DOHH2 (cell line): ENCODE data around the gene JPH2.

Experiments used
- H3F3A ChIP-seq: fragments of 200-600 bp; sonication (generic), shearing (Covaris generic); 2 replicates; pipeline ENCODE4 v1.6.0; 2016; ENCODE audit warnings: antibody characterized with exemption, mild to moderate bottlenecking; ENCODE audit not compliant: control insufficient read depth, insufficient read depth
- H3K27ac ChIP-seq: fragments of 200-600 bp; sonication (generic); 2 replicates; pipeline ENCODE4 v1.5.1; 2014; ENCODE audit warnings: low read depth, mild to moderate bottlenecking, low read length, moderate library complexity
- H3K27me3 ChIP-seq: fragments of 200-600 bp; sonication (generic); 2 replicates; pipeline ENCODE4 v1.6.1; 2014; ENCODE audit warnings: mild to moderate bottlenecking, low read length, mixed read lengths; ENCODE audit not compliant: control insufficient read depth
- H3K36me3 ChIP-seq: fragments of 200-600 bp; sonication (generic); 2 replicates; pipeline ENCODE4 v1.6.1; 2014; ENCODE audit warnings: mild to moderate bottlenecking, low read length, moderate library complexity, mixed read lengths; ENCODE audit not compliant: control insufficient read depth
- H3K4me1 ChIP-seq: fragments of 200-600 bp; sonication (generic); 2 replicates; pipeline ENCODE4 v1.6.1; 2014; ENCODE audit warnings: mild to moderate bottlenecking, low read length, mixed read lengths; ENCODE audit not compliant: control insufficient read depth
- H3K4me2 ChIP-seq: fragments of 200-600 bp; sonication (generic); 2 replicates; pipeline ENCODE4 v1.6.0; 2014; ENCODE audit warnings: mild to moderate bottlenecking, low read length, moderate library complexity
- H3K4me3 ChIP-seq: fragments of 200-600 bp; sonication (generic); 2 replicates; pipeline ENCODE4 v1.5.1; 2014; ENCODE audit warnings: mild to moderate bottlenecking, low read length, mixed read lengths
- H3K79me2 ChIP-seq: fragments of 200-600 bp; sonication (generic); 2 replicates; pipeline ENCODE4 v1.6.1; 2014; ENCODE audit warnings: mild to moderate bottlenecking, low read length, mixed read lengths; ENCODE audit not compliant: control insufficient read depth
- H3K9me2 ChIP-seq: fragments of 200-600 bp; sonication (generic); replicated peaks from 2 replicates; pipeline ENCODE4 v1.6.1; 2014; ENCODE audit warnings: mild to moderate bottlenecking, low read length, mixed read lengths; ENCODE audit not compliant: control insufficient read depth
- H3K9me3 ChIP-seq: fragments of 200-600 bp; sonication (generic); 2 replicates; pipeline ENCODE4 v1.6.1; 2014; ENCODE audit warnings: antibody characterized with exemption, low read length, mixed read lengths; ENCODE audit not compliant: control insufficient read depth, insufficient read depth
- H4K20me1 ChIP-seq: fragments of 200-600 bp; sonication (generic); 2 replicates; pipeline ENCODE4 v1.6.0; 2014; ENCODE audit warnings: low read depth, mild to moderate bottlenecking, antibody characterized with exemption, low read length, moderate library complexity; ENCODE audit not compliant: control insufficient read depth, insufficient read depth
- CTCF ChIP-seq: fragments of 200-600 bp; sonication (generic); IDR thresholded peaks from one replicate; pipeline ENCODE4 v1.5.1; 2014; ENCODE audit warnings: antibody characterized with exemption, mild to moderate bottlenecking, low read depth, low read length; ENCODE audit not compliant: poor library complexity, severe bottlenecking
- EZH2phosphoT487 ChIP-seq: fragments of 200-600 bp; sonication (generic); IDR thresholded peaks from 2 replicates; pipeline ENCODE4 v1.6.1; 2017; ENCODE audit warnings: borderline replicate concordance, mild to moderate bottlenecking, antibody characterized with exemption, low read length, moderate library complexity, mixed read lengths

The JPH2 gene

GRCh38 chr20:44170816-44171410 is 16.1 kb downstream of the JPH2 start:
- Histone ChIP-seq H3K27ac (no peak overlapping the region), H3K79me2 (no peaks in the 10 kb centered on the region), H3K4me2 (no peak overlapping the region)

GRCh38 chr20:44167736-44168135 is 19.3 kb downstream of the JPH2 start:
- Histone ChIP-seq H3K9me2 (no peaks in the 10 kb centered on the region), H3K4me2 (no peak overlapping the region), H3K4me3 (no peak overlapping the region), H3K4me1 (no peaks in the 10 kb centered on the region), H3K79me2 (no peaks in the 10 kb centered on the region), H3F3A (no peaks in the 10 kb centered on the region), H3K9me3 (no peaks in the 10 kb centered on the region), H4K20me1 (no peaks in the 10 kb centered on the region), H3K27me3 (peaks cover 49% of the 10 kb centered on the region), H3K27ac (no peak overlapping the region), H3K36me3 (no peaks in the 10 kb centered on the region)
- TF ChIP-seq CTCF = no peak
- TF ChIP-seq EZH2phosphoT487 = no peak

More at GRCh38 chr20:44170816-44171410, 16.1 kb downstream of the JPH2 start:
- TF ChIP-seq CTCF (no peak), EZH2phosphoT487 (no peak)
- H3F3A ChIP-seq = no peaks in the 10 kb centered on the region
- H3K36me3 ChIP-seq = no peaks in the 10 kb centered on the region
- H3K27me3 ChIP-seq = peaks cover 48% of the 10 kb centered on the region
- H4K20me1 ChIP-seq = no peaks in the 10 kb centered on the region
- no peaks in the 10 kb centered on the region for H3K9me3 ChIP-seq
- H3K4me3 ChIP-seq = no peak overlapping the region
- H3K4me1 ChIP-seq = no peaks in the 10 kb centered on the region
- H3K9me2 ChIP-seq = no peaks in the 10 kb centered on the region

- no peak overlapping the region for H3K4me2 ChIP-seq
- no peaks in the 10 kb centered on the region for H3K79me2 ChIP-seq
- no peaks in the 10 kb centered on the region for H3K9me3 ChIP-seq
- no peaks in the 10 kb centered on the region for H3K36me3 ChIP-seq
- peaks cover 39% of the 10 kb centered on the region for H3K27me3 ChIP-seq
- no peaks in the 10 kb centered on the region for H4K20me1 ChIP-seq
- no peak for TF ChIP-seq CTCF
- TF ChIP-seq EZH2phosphoT487 = no peak
- no peak overlapping the region for H3K27ac ChIP-seq
- H3K4me1 ChIP-seq = no peaks in the 10 kb centered on the region
- no peak overlapping the region for H3K4me3 ChIP-seq
- H3K9me2 ChIP-seq = no peaks in the 10 kb centered on the region
- H3F3A ChIP-seq = no peaks in the 10 kb centered on the region
Observed at GRCh38 chr20:44166477-44166876, 20.5 kb downstream of the JPH2 start.
